ENCODE data around the gene TEDC2. TPM values are rescaled to one million over a fixed set of nuclear protein-coding genes. Genes with fewer than 3 reads are reported as not detected.

The TEDC2 gene
- total and polyA plus RNA-seq, 2 of the 8 experiments (the other 6 are each of a cell fraction or from before 2014, with no cell fraction given), result 54.6 to 55.6 TPM

GRCh38 chr16:2482708-2483534, 23.0 kb downstream of the TEDC2 start (continued):
- no peak for TF ChIP-seq CTCF (IDR thresholded peaks at IDR 0.05; ENCODE audit: control extremely low read depth in 1 of 3, insufficient read depth in 1 of 3, low read depth in 1 of 3, low read length in 3 of 3)
